VCaP (cell line): ENCODE results near the gene PODN.

Experiments used
- H3K27ac ChIP-seq: fragments of 450-650 bp; 2 replicates; pipeline ENCODE4 v1.5.1; 2017
- TF ChIP-seq, protein P1 (sequence below): fragments of 450-650 bp; conservative IDR thresholded peaks from 2 replicates; pipeline ENCODE4 v1.5.1; 2017; ENCODE audit warnings: mild to moderate bottlenecking, moderate library complexity

PODN gene

DNA sequence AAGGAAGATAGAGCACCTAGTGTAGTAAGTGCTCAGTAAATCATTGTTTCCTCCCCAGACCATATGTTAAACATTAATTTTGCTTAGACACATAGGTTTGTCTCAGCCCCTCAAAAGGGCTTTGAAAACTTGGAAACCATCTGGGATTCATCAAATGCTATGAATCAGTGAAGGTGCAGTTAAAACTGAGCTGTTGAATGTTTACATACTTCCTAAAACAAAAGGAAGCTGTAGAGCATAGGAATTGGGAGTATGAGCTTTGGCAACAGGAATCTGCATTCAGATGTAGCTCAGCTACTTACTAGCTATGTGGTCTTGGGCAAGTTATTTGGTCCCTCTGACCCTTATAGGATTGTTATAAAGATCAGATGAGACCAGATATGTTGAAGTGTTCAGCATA is 18.7 kb upstream of the PODN start:
- TF ChIP-seq, protein P1, sequence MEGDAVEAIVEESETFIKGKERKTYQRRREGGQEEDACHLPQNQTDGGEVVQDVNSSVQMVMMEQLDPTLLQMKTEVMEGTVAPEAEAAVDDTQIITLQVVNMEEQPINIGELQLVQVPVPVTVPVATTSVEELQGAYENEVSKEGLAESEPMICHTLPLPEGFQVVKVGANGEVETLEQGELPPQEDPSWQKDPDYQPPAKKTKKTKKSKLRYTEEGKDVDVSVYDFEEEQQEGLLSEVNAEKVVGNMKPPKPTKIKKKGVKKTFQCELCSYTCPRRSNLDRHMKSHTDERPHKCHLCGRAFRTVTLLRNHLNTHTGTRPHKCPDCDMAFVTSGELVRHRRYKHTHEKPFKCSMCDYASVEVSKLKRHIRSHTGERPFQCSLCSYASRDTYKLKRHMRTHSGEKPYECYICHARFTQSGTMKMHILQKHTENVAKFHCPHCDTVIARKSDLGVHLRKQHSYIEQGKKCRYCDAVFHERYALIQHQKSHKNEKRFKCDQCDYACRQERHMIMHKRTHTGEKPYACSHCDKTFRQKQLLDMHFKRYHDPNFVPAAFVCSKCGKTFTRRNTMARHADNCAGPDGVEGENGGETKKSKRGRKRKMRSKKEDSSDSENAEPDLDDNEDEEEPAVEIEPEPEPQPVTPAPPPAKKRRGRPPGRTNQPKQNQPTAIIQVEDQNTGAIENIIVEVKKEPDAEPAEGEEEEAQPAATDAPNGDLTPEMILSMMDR = no peak

DNA sequence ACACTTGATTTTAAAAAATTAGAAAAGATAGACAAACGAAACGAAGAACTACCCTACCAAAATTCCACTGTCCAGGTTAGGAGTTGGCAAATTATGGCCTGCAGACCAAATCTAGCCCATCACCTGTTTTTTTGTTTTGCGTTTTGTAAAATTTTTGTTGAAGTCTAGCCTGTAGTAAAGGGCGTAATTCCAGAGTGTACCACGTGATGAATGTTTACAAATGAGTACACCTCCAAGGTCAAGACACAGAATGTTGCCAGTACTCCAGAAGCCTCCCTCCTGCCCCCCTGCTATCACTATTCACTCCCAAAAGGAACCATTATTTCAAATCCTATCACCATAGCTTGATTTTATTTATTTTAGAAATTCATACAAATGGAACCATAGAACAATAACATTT is 17.1 kb upstream of the PODN start:
- TF ChIP-seq, protein P1 = no peak
- H3K27ac ChIP-seq = no peak overlapping the region

More for the DNA sequence above, 18.7 kb upstream of the PODN start:
- no peak overlapping the region for H3K27ac ChIP-seq

DNA sequence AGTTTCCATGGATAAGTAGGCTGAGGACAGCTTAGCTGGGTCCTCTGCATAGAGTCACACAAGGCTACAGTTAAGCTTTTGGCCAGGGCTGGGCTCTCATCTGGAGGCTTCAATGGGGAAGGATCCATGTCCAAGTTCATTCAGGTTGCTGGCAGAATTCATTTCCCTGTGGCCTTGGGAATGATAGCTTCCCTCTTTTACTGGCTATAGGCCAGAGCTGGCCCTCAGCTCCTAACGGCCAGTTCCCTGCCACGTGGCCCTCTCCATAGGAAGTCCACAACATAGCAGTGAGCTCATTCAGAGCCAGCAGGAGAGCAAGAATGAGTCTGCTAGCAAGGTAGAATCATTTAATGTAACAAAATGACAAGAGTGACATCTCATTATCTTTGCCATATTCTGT is 15.1 kb upstream of the PODN start:
- H3K27ac ChIP-seq = no peak overlapping the region
- TF ChIP-seq, protein P1 = no peak

DNA sequence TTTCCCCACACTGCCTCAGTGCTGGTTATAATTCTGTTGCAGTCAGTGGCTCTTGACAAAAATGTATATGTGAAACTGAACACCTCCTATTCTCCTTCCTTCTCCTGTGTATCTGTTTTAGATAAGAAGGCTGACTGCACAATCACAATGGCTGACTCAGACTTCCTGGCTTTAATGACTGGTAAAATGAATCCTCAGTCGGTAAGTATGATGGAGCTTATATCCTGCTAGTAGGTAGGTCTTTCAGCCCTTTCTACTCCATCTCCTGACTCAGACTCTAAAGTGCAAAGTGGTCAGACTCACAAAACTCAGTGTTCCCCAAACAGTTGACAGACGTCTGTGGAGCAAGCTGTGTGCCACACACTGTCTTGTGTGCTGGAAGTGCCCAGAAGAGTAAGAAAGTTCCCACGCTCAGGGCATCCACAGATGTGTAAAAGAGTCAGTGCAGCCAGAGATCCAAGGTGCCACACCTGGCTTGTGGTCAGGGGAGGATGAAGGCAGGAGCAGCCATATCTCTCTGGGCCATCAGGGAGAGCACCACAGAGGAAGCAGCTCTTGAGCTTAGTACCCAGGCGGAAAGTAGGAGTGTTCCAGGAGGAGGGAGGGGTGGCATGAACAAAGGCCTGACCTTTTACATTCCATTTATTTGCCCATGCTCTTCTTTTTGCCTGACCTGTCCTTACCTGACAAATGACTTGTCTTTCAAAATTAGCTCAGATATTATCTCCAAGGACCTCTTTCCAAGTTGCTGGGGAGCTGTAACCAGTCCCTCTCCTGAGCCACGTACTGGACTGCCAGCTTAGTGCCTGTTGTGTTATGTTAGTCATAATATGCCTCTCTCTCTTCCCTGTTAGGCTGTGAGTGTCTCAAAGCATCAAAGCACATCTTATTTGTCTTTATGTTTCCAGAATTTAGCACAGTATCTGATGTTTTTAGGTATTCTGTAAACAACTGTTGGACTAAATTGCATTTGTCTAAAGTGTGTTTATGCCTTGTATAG is 14.0 kb upstream of the PODN start:
- TF ChIP-seq, protein P1 = no peak
- H3K27ac ChIP-seq = no peak overlapping the region

DNA sequence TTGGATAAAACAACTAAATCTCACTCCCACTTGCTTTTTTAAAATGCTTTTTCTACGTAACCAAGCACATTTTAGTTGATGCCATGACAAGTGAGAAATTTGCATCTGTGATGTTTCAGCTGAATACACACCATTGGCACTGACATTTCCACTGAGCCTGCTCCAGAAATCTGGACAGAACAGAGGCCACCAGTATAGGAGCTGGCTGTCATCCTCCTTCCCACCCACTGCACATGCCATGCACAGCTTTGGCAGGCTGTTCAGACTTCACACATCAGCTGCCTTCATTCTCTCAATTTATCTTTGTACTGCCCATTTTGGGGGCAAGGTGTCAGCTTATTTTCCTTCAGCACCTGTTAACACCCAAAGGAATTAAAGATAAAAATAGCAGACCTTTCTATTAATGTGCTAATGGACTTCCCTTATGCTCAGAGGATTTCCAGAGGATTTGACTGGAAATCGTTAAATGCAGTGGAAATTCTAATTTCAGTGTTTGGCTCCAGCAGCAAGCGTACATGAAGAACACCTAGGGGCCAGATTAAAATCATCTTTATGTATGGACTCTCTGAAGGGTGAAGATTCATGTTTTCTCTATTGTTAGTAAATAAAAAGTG is 12.9 kb upstream of the PODN start:
- TF ChIP-seq, protein P1 = no peak
- no peak overlapping the region for H3K27ac ChIP-seq

DNA sequence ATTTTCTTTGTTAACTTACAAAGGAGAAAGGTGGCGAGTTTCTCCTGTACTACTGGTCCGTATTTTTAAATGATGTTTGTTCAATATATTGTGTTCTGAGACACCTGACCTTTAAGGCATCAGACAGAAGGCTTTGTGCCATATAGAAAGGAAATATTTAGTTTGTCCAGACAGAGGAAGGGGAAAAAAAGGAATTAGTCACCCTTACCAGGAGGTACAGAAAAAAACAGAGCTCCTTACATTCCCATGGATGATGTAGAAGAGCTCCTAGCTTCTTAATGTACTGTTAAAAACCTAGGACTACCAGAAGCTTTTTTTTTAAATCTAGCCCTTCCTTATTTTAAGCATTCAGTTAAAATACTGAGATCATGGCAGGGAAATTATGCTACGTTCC is 12.4 kb upstream of the PODN start:
- TF ChIP-seq, protein P1 = no peak
- H3K27ac ChIP-seq = no peak overlapping the region

DNA sequence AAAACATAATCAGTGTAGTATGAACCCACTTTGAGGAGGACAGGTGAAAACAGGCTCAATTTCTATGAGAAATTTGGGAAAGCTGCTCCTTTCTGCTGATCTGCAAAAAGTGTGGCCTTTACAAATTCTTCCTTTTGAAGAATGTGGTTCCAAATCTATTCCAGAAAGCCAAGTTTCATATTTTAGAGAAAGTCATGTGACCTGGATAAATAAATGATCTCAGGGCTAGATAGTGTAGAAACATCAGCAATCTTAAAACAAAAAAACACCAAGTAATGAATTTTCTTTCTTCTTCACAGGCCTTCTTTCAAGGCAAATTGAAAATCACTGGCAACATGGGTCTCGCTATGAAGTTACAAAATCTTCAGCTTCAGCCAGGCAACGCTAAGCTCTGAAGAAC is 11.7 kb upstream of the PODN start:
- no peak overlapping the region for H3K27ac ChIP-seq
- TF ChIP-seq, protein P1 = no peak
